Activated naive CD4-positive, alpha-beta T cell treated with anti-CD3 and anti-CD28 coated beads, Interleukin-2, amount 10 ng/mL, durations not matched to agents 7 days and 5 days (primary cell): ENCODE data around the gene FNDC8.
A peak's percentile ranks its signal among the peaks of the same experiment; 100 is the strongest.
"Not testable (repeated sequence)": the region's sequence is repeated elsewhere in the genome, so short reads cannot be mapped to it uniquely, and the experiment has no call there.

ENCODE experiments used
- CTCF ChIA-PET: fragments of 350-600 bp; sonication (Branson Sonifier 250); formaldehyde crosslinking; loops from one replicate; lab custom pipeline; 2021; ENCODE audit warnings: antibody characterized with exemption; lab: Charles Lee
- DNase-seq: peaks from one replicate; pipeline ENCODE4 v3.0.0-alpha.2; 2020
- H3K27ac Mint-ChIP-seq: one replicate; pipeline ENCODE4 v1.8.0; 2021; ENCODE audit warnings: mild to moderate bottlenecking, moderate library complexity, mixed read lengths
- H3K27me3 Mint-ChIP-seq: one replicate; pipeline ENCODE4 v1.8.0; 2021; ENCODE audit warnings: mild to moderate bottlenecking, mixed read lengths
- H3K36me3 Mint-ChIP-seq: one replicate; pipeline ENCODE4 v1.8.0; 2021; ENCODE audit warnings: mixed read lengths
- H3K4me1 Mint-ChIP-seq: one replicate; pipeline ENCODE4 v1.8.0; 2021; ENCODE audit warnings: mixed read lengths
- H3K4me3 Mint-ChIP-seq: one replicate; pipeline ENCODE4 v1.8.0; 2021; ENCODE audit warnings: mild to moderate bottlenecking, moderate library complexity, mixed read lengths
- H3K9me3 Mint-ChIP-seq: one replicate; pipeline ENCODE4 v1.8.0; 2021; ENCODE audit warnings: mixed read lengths

Gene FNDC8

DNA sequence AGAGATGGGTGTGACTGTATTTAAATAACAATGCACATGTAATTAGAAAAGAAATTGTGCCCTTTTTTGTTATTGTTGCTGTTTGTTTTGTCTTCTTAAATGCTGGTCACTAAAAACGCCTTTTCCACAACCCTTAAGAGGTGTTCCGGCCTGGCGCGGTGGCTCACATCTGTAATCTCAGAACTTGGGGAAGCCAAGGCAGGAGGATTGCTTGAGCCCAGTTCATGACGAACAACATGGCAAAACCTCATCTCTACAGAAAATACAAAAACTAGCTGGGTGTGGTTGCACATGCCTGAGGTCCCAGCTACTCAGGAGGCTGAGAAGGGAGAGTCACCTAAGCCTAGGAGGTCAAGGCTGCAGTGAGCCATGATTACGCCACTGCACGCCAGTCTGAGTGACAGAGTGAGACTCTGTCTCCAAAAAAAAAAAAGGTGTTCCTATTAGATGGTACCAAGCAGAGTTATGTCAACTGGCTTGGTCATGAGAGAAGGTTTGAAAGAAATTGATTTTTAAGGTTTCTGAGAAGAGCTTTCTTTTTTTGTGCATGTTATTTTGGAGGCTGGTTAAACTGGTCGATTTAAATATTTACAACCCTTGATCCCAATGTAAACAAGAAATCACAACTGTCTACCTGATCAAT lies 34.4 kb upstream of the FNDC8 start:
- H3K27me3 Mint-ChIP-seq: no peaks in the 10 kb centered on the region
- DNase-seq: no peak
- CTCF ChIA-PET: interaction anchor here (0.8 to 2.4 kb wide), 5 partner anchors 22 to 88 kb away, joined by 3 to 8 read pairs (median 3); partner anchors contain the start of gene RFFL
- H3K9me3 Mint-ChIP-seq: no peaks in the 10 kb centered on the region
- H3K4me1 Mint-ChIP-seq: peaks cover 68% of the 10 kb centered on the region
- H3K36me3 Mint-ChIP-seq: peaks cover 2% of the 10 kb centered on the region
- H3K27ac Mint-ChIP-seq: peak overlapping the region; percentile 89
- H3K4me3 Mint-ChIP-seq: peak overlapping the region; percentile 89

DNA sequence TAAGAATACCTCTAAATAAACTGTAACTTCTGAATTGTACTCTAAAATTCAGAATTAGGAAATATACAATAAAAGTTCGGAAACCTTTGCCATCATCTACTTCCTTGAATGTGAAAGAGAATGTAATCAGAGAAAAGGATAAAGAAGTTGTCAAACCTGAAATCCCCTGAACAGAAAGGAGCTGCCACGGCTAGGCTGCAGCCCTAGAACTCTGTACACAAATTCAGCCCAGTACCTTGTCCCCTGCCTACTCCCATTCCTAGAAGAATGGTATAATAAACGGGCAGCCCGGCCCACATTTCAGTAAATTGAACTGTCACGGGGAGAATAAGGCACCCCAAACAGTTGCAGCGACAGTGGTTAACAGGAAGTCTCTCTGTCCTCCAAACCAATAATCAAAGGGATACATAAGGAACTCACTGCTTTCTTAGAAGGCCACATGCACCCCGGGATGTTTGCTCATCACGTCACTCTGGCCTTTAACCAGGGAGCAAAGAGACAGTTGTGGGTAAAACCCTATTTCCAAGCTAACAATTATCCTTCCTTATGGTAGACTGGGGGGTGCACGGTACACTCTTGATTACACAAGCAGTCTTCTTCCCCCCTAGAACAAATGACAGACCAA lies 33.6 kb upstream of the FNDC8 start:
- Mint-ChIP-seq H3K36me3 (peaks cover 2% of the 10 kb centered on the region), H3K4me3 (peak overlapping the region; percentile 89), H3K27ac (peak overlapping the region; percentile 89), H3K27me3 (no peaks in the 10 kb centered on the region), H3K4me1 (peaks cover 60% of the 10 kb centered on the region), H3K9me3 (no peaks in the 10 kb centered on the region)
- CTCF ChIA-PET: interaction anchor here (0.7 to 2.4 kb wide), 7 partner anchors 23 to 89 kb away, joined by 3 to 8 read pairs (median 3); partner anchors contain the start of gene RFFL
- peak; percentile 50 for DNase-seq

DNA sequence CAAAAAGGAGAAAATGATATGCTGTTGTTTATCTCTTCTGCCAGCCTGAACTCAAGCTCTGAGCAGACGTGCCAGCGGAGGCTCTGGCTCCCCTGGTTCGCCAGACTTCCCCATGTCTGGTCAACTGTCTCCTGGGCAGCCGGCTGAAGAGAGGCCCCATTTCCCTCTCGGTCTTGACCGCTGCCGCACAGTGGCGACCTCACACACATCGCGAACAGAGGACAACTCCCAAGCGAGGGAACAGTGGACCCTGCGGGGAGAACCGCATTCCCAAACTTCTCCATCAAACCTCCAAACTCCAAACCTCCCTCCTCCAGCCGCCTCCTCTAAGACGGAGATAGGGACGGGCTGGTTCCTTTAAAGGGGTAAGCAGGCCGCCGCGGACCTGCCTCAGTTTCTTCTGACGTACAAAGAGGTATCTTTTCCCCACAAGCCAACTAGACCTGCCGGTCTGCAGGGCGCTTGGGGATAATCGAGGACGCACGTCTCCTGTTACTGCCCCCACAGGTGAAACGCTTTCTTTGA lies 33.0 kb upstream of the FNDC8 start:
- Mint-ChIP-seq H3K27ac (peak overlapping the region; percentile 89), H3K9me3 (no peaks in the 10 kb centered on the region), H3K36me3 (peaks cover 2% of the 10 kb centered on the region), H3K4me1 (peaks cover 54% of the 10 kb centered on the region), H3K27me3 (no peaks in the 10 kb centered on the region), H3K4me3 (peak overlapping the region; percentile 89)
- DNase-seq: peak; percentile 27
- CTCF ChIA-PET: interaction anchor here (0.7 to 2.4 kb wide), 6 partner anchors 25 to 90 kb away, joined by 3 to 8 read pairs (median 4); partner anchors contain the start of gene RFFL

DNA sequence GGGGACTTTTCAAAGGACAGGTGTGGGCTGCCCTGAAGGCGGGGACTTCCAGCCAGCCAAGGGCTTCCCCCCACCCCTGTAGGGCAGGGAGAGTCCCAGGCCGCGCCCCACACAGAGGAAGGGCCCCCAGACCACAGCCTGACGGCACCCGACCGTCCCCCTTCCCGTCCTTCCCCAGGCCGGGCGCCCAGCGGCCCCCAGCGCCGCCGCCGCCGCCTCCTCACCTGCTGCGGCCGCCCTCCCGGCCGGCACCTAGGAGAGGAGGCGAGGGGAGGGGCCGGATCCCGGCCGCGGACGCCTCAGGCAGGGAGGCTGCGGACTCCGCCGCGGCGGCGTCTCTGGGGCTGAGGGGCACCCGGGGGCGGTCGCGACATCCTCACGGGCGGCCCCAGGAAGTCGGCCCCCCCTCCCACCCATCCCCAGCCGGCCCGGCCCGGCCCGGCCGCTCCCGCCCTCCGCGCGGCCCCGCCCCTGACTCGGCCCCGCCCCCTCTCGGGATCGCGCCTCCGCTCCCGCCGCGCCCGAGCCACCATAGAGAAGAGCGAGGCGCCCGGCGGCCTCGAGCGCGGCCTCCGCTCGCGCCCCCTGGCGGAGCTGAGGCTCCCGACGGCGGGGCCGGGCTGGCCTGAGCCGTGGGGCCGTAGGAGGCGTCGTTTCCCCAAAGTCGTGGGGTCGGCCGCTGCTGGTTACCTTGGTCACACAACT lies 32.4 kb upstream of the FNDC8 start:
- Mint-ChIP-seq H3K27ac (peak overlapping the region; percentile 91), H3K36me3 (peaks cover 2% of the 10 kb centered on the region), H3K9me3 (no peaks in the 10 kb centered on the region), H3K4me1 (peaks cover 54% of the 10 kb centered on the region), H3K4me3 (peak overlapping the region; percentile 89), H3K27me3 (no peaks in the 10 kb centered on the region)
- CTCF ChIA-PET: interaction anchor here (1.0 to 3.1 kb wide), 22 partner anchors 9 to 108 kb away, joined by 3 to 31 read pairs (median 7); partner anchors contain the start of genes RAD51D and RFFL
- peak; percentile 89 for DNase-seq

DNA sequence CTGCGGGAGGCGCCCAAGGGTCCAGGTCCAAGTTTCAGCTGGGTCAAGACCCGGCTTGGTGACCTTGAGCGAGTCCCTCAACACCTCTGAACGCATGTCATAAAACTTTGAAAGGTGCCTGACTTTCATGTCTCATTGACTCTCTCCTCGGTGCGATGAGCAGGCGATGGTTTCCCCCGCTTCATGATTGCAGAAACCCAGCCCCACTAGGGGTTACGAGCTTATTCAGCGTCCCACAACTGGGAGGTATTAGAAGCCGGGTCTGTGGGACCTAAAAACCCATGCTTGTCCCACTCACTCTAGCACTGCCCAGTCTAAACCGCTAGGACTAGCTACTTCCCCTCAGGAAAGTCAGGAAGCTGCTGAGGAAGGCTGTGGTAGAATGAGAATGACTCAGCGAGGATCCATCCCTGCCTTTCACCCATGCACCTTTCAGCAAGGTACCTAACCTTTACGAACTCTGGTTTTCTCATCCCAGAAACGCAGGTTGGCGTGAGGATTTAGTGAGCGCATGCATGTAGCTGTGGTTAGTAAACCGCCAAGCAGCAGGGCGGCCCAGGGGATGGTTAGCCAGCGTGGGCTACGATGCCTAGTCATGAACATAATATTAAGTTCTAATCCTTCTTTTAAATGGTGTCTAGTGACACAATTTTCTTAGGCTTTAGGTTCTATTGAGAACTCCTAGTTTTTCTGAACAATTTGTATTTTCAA lies 31.7 kb upstream of the FNDC8 start:
- Mint-ChIP-seq H3K4me3 (peak overlapping the region; percentile 82), H3K4me1 (peaks cover 54% of the 10 kb centered on the region)
- peak; percentile 51 for DNase-seq

DNA sequence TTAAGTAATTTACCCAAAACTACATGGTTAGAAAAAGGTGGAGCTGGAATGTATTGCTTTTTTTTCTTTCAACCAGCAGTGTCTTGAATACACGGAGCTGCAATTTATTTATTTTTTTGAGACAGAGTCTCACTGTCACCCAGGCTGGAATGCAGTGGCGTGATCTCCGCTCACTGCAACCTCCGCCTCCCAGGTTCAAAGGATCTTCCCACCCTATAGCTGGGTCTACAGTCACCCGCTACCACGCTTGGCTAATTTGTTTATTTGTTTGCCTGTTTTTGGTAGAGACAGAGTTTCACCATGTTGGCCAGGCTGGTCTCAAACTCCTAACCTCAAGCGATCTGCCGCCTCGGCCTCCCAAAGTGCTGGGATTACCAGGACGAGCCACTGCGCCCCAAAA lies 30.7 kb upstream of the FNDC8 start:
- H3K27ac Mint-ChIP-seq, H3K27me3 Mint-ChIP-seq, H3K4me3 Mint-ChIP-seq, DNase-seq, H3K9me3 Mint-ChIP-seq, H3K36me3 Mint-ChIP-seq: not testable (repeated sequence)
- H3K4me1 Mint-ChIP-seq: peaks cover 45% of the 10 kb centered on the region
- CTCF ChIA-PET: interaction anchor here (1.5 to 3.1 kb wide), 6 partner anchors 28 to 95 kb away, joined by 5 to 31 read pairs (median 18); partner anchors contain the start of gene RAD51D

More for the DNA sequence above, 31.7 kb upstream of the FNDC8 start:
- Mint-ChIP-seq H3K9me3 (no peaks in the 10 kb centered on the region), H3K27ac (peak overlapping the region; percentile 91), H3K27me3 (no peaks in the 10 kb centered on the region), H3K36me3 (peaks cover 2% of the 10 kb centered on the region)
- CTCF ChIA-PET: interaction anchor here (0.8 to 3.1 kb wide), 22 partner anchors 10 to 108 kb away, joined by 3 to 31 read pairs (median 6); partner anchors contain the start of genes RAD51D and RFFL

DNA sequence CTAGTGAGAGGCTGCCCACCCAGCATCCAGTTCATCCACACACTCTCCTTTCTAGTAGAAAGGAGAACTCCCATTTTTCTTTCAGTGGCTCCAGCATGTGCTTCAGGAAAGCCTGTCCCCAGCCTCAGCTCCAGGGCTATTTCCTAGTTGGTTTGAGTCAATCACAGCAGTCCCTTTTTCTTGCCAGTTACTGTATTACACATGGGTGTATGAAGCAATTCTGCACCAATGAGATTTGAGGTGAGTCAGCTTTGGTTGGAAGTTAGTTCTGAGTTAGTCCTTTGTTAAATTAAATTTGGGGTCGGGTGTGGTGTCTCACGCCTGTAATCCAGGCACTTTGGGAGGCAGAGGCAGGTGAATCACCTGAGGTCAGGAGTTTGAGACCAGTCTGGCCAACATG lies 26.5 kb upstream of the FNDC8 start:
- Mint-ChIP-seq H3K27ac (no peak overlapping the region), H3K4me1 (peaks cover 13% of the 10 kb centered on the region), H3K4me3 (no peak overlapping the region), H3K36me3 (peaks cover 13% of the 10 kb centered on the region), H3K9me3 (no peaks in the 10 kb centered on the region), H3K27me3 (no peaks in the 10 kb centered on the region)
- no peak for DNase-seq
- CTCF ChIA-PET: no interaction called here

DNA sequence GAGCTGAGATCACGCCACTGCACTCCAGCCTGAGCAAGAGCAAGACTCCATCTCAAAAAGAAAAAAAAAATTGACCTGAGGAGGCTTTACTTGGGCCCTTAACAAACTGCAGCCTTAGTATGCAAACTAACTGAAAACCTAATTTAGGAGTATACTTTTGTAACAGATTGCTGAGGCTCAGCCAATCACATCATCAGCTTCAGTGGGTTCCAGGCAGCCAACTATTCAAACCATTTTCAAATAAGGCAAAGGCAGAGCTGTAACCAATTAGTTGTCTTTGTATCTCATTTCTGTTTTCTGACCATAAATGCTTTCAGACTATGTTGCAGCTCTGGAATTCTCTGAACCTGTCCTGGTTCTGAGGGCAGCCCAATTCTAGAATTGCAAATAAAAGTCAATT lies 25.7 kb upstream of the FNDC8 start:
- no peaks in the 10 kb centered on the region for H3K9me3 Mint-ChIP-seq
- CTCF ChIA-PET: interaction anchor here (1.6 kb wide), 1 partner anchor 24 kb away, joined by 4 read pairs; the partner anchor contains the start of gene RAD51D
- no peak overlapping the region for H3K4me3 Mint-ChIP-seq
- DNase-seq: no peak
- no peaks in the 10 kb centered on the region for H3K27me3 Mint-ChIP-seq
- peaks cover 20% of the 10 kb centered on the region for H3K36me3 Mint-ChIP-seq
- H3K4me1 Mint-ChIP-seq: peaks cover 4% of the 10 kb centered on the region
- no peak overlapping the region for H3K27ac Mint-ChIP-seq

DNA sequence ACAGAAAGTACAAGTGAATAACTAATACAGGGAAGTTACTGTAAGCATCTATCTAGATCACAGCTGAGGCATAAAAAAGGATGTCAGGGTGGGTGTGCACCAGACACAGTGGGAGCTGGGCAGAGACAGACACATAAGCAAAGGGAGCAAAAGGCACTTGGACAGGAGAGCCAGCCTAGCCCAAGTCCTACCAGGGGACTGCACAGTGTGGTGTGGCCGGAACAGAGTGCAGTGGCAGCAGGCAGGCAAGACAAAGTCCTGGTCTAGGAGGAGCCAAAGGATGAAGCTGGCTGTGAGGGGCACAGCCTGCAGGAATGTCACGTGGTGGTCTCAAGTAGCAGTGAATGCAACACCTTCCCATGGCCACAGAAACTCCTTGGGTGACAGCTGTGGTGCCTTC lies 23.6 kb upstream of the FNDC8 start:
- no peaks in the 10 kb centered on the region for H3K27me3 Mint-ChIP-seq
- no peak for DNase-seq
- peaks cover 25% of the 10 kb centered on the region for H3K36me3 Mint-ChIP-seq
- CTCF ChIA-PET: interaction anchor here (0.7 kb wide), 1 partner anchor 51 kb away, joined by 3 read pairs; no protein-coding TSS in a partner anchor
- no peak overlapping the region for H3K27ac Mint-ChIP-seq
- no peaks in the 10 kb centered on the region for H3K4me1 Mint-ChIP-seq
- H3K9me3 Mint-ChIP-seq: no peaks in the 10 kb centered on the region
- no peak overlapping the region for H3K4me3 Mint-ChIP-seq

DNA sequence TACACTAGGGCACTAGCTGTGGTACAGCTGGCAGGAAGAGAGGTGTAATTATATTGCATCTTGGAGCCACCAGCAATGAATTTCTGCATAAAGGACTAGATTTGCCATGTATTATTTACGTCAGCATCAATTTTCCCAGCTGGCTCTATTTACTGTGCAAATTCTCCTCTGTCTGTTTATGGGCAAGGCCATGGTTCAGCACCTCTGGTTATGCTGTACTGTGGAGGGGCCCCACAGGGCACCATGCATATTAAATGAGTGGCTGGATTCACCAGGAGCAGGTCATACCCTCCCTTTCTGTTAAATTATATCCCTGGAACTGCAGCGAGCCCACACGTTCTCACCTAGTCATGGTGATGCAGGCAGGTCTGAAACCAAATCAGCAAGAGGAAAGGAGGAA lies 21.5 kb upstream of the FNDC8 start:
- no peaks in the 10 kb centered on the region for H3K9me3 Mint-ChIP-seq
- CTCF ChIA-PET: interaction anchor here (1.5 kb wide), 1 partner anchor 10 kb away, joined by 3 read pairs; no protein-coding TSS in a partner anchor

DNA sequence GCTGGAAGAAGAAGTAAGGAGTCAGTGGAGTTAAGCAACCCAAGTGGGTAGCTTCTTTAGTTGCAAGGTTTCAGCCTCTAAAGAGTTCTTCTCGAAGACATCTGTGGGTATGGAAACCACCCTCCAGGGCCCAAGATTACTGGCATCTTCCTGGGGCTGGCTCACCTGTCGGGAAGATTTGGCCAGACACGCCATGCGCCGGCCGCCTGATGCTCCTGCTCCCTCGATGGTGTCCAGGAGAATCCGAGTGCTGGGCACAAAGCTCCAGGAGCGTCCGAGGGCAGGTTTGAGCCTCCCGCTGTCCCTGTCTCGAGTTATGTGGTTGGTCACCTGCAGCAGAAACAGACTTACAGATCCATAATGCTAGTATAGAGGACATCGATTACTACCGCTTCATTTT lies 20.4 kb upstream of the FNDC8 start:
- Mint-ChIP-seq H3K4me3 (no peak overlapping the region), H3K9me3 (no peaks in the 10 kb centered on the region), H3K36me3 (peaks cover 39% of the 10 kb centered on the region), H3K27me3 (no peaks in the 10 kb centered on the region), H3K27ac (no peak overlapping the region), H3K4me1 (no peaks in the 10 kb centered on the region)
- CTCF ChIA-PET: no interaction called here
- no peak for DNase-seq

More for the DNA sequence above, 21.5 kb upstream of the FNDC8 start:
- no peak for DNase-seq
- Mint-ChIP-seq H3K36me3 (peaks cover 29% of the 10 kb centered on the region), H3K4me3 (no peak overlapping the region), H3K4me1 (no peaks in the 10 kb centered on the region), H3K27me3 (no peaks in the 10 kb centered on the region), H3K27ac (no peak overlapping the region)

DNA sequence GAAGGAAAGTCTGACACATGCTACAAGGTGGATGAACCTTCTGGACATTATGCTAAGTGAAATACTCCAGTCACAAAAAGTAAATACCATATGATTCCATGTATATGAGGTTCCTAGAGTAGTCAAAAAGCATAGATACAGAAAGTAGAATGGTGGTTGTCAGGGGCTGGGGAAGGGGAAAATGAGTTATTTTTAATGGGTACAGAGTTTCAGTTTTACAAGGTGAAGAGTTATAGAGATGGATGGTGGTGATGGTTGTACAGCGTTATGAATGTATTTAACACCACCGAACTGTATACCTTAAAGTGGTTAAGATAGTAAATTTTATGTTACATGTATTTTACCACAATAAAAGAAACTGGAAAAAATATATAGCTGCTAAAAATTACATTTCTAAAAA lies 19.7 kb upstream of the FNDC8 start:
- H3K36me3 Mint-ChIP-seq: peaks cover 45% of the 10 kb centered on the region

DNA sequence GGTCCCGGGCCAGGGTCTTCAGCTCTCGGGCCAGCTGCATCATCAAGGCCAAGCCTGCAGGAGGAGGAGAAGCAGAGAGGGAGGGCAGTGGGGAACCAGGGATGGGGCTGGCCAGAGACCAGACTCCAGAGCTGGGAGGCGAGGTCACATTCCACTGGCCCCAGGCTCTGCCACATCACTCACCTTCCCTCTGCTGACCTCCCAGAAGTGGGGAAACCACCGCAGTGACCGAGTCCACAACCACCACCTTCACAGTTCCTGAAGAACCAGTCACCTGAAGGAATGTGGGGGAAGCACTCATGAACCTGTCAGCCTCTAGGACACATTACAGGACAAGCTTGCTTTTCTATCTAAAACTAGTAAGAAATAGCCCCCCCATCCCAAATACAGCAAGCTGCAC lies 18.1 kb upstream of the FNDC8 start:
- peaks cover 45% of the 10 kb centered on the region for H3K36me3 Mint-ChIP-seq
- H3K4me1 Mint-ChIP-seq: no peaks in the 10 kb centered on the region
- no peaks in the 10 kb centered on the region for H3K27me3 Mint-ChIP-seq
- H3K27ac Mint-ChIP-seq: no peak overlapping the region
- DNase-seq: no peak
- CTCF ChIA-PET: interaction anchor here (1.1 to 1.7 kb wide), 2 partner anchors 13 to 104 kb away, joined by 4 to 6 read pairs; no protein-coding TSS in a partner anchor
- H3K9me3 Mint-ChIP-seq: no peaks in the 10 kb centered on the region
- H3K4me3 Mint-ChIP-seq: no peak overlapping the region

More for the DNA sequence above, 19.7 kb upstream of the FNDC8 start:
- DNase-seq: no peak
- CTCF ChIA-PET: interaction anchor here (1.7 kb wide), 1 partner anchor 103 kb away, joined by 4 read pairs; no protein-coding TSS in a partner anchor
- no peak overlapping the region for H3K27ac Mint-ChIP-seq
- no peaks in the 10 kb centered on the region for H3K4me1 Mint-ChIP-seq
- no peaks in the 10 kb centered on the region for H3K27me3 Mint-ChIP-seq
- no peaks in the 10 kb centered on the region for H3K9me3 Mint-ChIP-seq
- no peak overlapping the region for H3K4me3 Mint-ChIP-seq
